ENCODE measurements around the gene LZTS2.
A peak's percentile ranks its signal among the peaks of the same experiment; 100 is the strongest.

LZTS2 gene

GRCh38 chr10:101035916-101036702, 36.5 kb downstream of the LZTS2 start:
- Histone ChIP-seq H3K4me1 (ENCODE audit: control insufficient read depth, insufficient read depth, low read length) (peaks cover 20% of the 10 kb centered on the region), H3K27me3 (ENCODE audit: control insufficient read depth, insufficient read depth, low read length) (no peaks in the 10 kb centered on the region), H3K9me3 (ENCODE audit: control insufficient read depth, low read length) (no peaks in the 10 kb centered on the region), H3K4me3 (ENCODE audit: low read length) (no peak overlapping the region), H3K36me3 (ENCODE audit: control insufficient read depth, insufficient read depth, low read length) (peaks cover 4% of the 10 kb centered on the region), H3K9ac (ENCODE audit: low read length) (no peak overlapping the region)

- Histone ChIP-seq H3K4me3 (ENCODE audit: low read length) (no peak overlapping the region), H3K4me1 (ENCODE audit: control insufficient read depth, insufficient read depth, low read length) (peaks cover 22% of the 10 kb centered on the region), H3K27me3 (ENCODE audit: control insufficient read depth, insufficient read depth, low read length) (no peaks in the 10 kb centered on the region), H3K9ac (ENCODE audit: low read length) (no peak overlapping the region), H3K36me3 (ENCODE audit: control insufficient read depth, insufficient read depth, low read length) (peaks cover 4% of the 10 kb centered on the region), H3K9me3 (ENCODE audit: control insufficient read depth, low read length) (no peaks in the 10 kb centered on the region)
These were observed 37.1 kb downstream of the LZTS2 start for GRCh38 chr10:101036726-101037125.

GRCh38 chr10:101038484-101038883, 38.9 kb downstream of the LZTS2 start:
- no peaks in the 10 kb centered on the region for H3K9me3 ChIP-seq (ENCODE audit: control insufficient read depth, low read length)
- peaks cover 23% of the 10 kb centered on the region for H3K4me1 ChIP-seq (ENCODE audit: control insufficient read depth, insufficient read depth, low read length)
- H3K36me3 ChIP-seq (ENCODE audit: control insufficient read depth, insufficient read depth, low read length), result peaks cover 4% of the 10 kb centered on the region
- H3K27me3 ChIP-seq (ENCODE audit: control insufficient read depth, insufficient read depth, low read length), result no peaks in the 10 kb centered on the region
- no peak overlapping the region for H3K9ac ChIP-seq (ENCODE audit: low read length)
- no peak overlapping the region for H3K4me3 ChIP-seq (ENCODE audit: low read length)

- H3K9ac ChIP-seq (ENCODE audit: low read length), result no peak overlapping the region
- H3K9me3 ChIP-seq (ENCODE audit: control insufficient read depth, low read length), result no peaks in the 10 kb centered on the region
- no peak overlapping the region for H3K4me3 ChIP-seq (ENCODE audit: low read length)
- no peaks in the 10 kb centered on the region for H3K27me3 ChIP-seq (ENCODE audit: control insufficient read depth, insufficient read depth, low read length)
- peaks cover 4% of the 10 kb centered on the region for H3K36me3 ChIP-seq (ENCODE audit: control insufficient read depth, insufficient read depth, low read length)
- peaks cover 24% of the 10 kb centered on the region for H3K4me1 ChIP-seq (ENCODE audit: control insufficient read depth, insufficient read depth, low read length)
These were observed 40.5 kb downstream of the LZTS2 start for GRCh38 chr10:101040061-101040460.

GRCh38 chr10:101040851-101041250, 41.2 kb downstream of the LZTS2 start:
- Histone ChIP-seq H3K27me3 (ENCODE audit: control insufficient read depth, insufficient read depth, low read length) (no peaks in the 10 kb centered on the region), H3K9me3 (ENCODE audit: control insufficient read depth, low read length) (no peaks in the 10 kb centered on the region), H3K4me1 (ENCODE audit: control insufficient read depth, insufficient read depth, low read length) (peaks cover 24% of the 10 kb centered on the region), H3K4me3 (ENCODE audit: low read length) (no peak overlapping the region), H3K9ac (ENCODE audit: low read length) (no peak overlapping the region), H3K36me3 (ENCODE audit: control insufficient read depth, insufficient read depth, low read length) (peaks cover 4% of the 10 kb centered on the region)

- H3K9ac ChIP-seq (ENCODE audit: low read length), result no peak overlapping the region
- H3K4me1 ChIP-seq (ENCODE audit: control insufficient read depth, insufficient read depth, low read length), result peaks cover 24% of the 10 kb centered on the region
- H3K9me3 ChIP-seq (ENCODE audit: control insufficient read depth, low read length), result no peaks in the 10 kb centered on the region
- H3K27me3 ChIP-seq (ENCODE audit: control insufficient read depth, insufficient read depth, low read length), result no peaks in the 10 kb centered on the region
- peaks cover 4% of the 10 kb centered on the region for H3K36me3 ChIP-seq (ENCODE audit: control insufficient read depth, insufficient read depth, low read length)
- H3K4me3 ChIP-seq (ENCODE audit: low read length), result no peak overlapping the region
These were observed 41.7 kb downstream of the LZTS2 start for GRCh38 chr10:101041252-101041761.

- H3K36me3 ChIP-seq (ENCODE audit: control insufficient read depth, insufficient read depth, low read length), result peaks cover 4% of the 10 kb centered on the region
- no peaks in the 10 kb centered on the region for H3K9me3 ChIP-seq (ENCODE audit: control insufficient read depth, low read length)
- H3K9ac ChIP-seq (ENCODE audit: low read length), result peak overlapping the region; percentile 85
- peak overlapping the region; percentile 61 for H3K4me3 ChIP-seq (ENCODE audit: low read length)
- H3K27me3 ChIP-seq (ENCODE audit: control insufficient read depth, insufficient read depth, low read length), result peaks cover 7% of the 10 kb centered on the region
- peaks cover 24% of the 10 kb centered on the region for H3K4me1 ChIP-seq (ENCODE audit: control insufficient read depth, insufficient read depth, low read length)
These were observed 42.5 kb downstream of the LZTS2 start for GRCh38 chr10:101042118-101042517.

GRCh38 chr10:101042667-101043362, 43.2 kb downstream of the LZTS2 start:
- Histone ChIP-seq H3K9me3 (ENCODE audit: control insufficient read depth, low read length) (no peaks in the 10 kb centered on the region), H3K27me3 (ENCODE audit: control insufficient read depth, insufficient read depth, low read length) (peaks cover 14% of the 10 kb centered on the region), H3K4me1 (ENCODE audit: control insufficient read depth, insufficient read depth, low read length) (peaks cover 24% of the 10 kb centered on the region), H3K36me3 (ENCODE audit: control insufficient read depth, insufficient read depth, low read length) (no peaks in the 10 kb centered on the region), H3K9ac (ENCODE audit: low read length) (peak overlapping the region; percentile 85), H3K4me3 (ENCODE audit: low read length) (peak overlapping the region; percentile 61)

GRCh38 chr10:101043363-101043707, 43.7 kb downstream of the LZTS2 start:
- Histone ChIP-seq H3K4me3 (ENCODE audit: low read length) (peak overlapping the region; percentile 61), H3K36me3 (ENCODE audit: control insufficient read depth, insufficient read depth, low read length) (no peaks in the 10 kb centered on the region), H3K9ac (ENCODE audit: low read length) (peak overlapping the region; percentile 85), H3K27me3 (ENCODE audit: control insufficient read depth, insufficient read depth, low read length) (peaks cover 20% of the 10 kb centered on the region), H3K9me3 (ENCODE audit: control insufficient read depth, low read length) (no peaks in the 10 kb centered on the region), H3K4me1 (ENCODE audit: control insufficient read depth, insufficient read depth, low read length) (peaks cover 27% of the 10 kb centered on the region)

- Histone ChIP-seq H3K9ac (ENCODE audit: low read length) (no peak overlapping the region), H3K9me3 (ENCODE audit: control insufficient read depth, low read length) (no peaks in the 10 kb centered on the region)
These were observed 44.5 kb downstream of the LZTS2 start for GRCh38 chr10:101044117-101044516.

GRCh38 chr10:101046332-101047238, 47.0 kb downstream of the LZTS2 start:
- H3K4me1 ChIP-seq (ENCODE audit: control insufficient read depth, insufficient read depth, low read length), result peaks cover 31% of the 10 kb centered on the region
- no peaks in the 10 kb centered on the region for H3K9me3 ChIP-seq (ENCODE audit: control insufficient read depth, low read length)
- H3K36me3 ChIP-seq (ENCODE audit: control insufficient read depth, insufficient read depth, low read length), result no peaks in the 10 kb centered on the region
- H3K27me3 ChIP-seq (ENCODE audit: control insufficient read depth, insufficient read depth, low read length), result peaks cover 49% of the 10 kb centered on the region
- no peak overlapping the region for H3K4me3 ChIP-seq (ENCODE audit: low read length)
- H3K9ac ChIP-seq (ENCODE audit: low read length), result no peak overlapping the region

More at GRCh38 chr10:101044117-101044516, 44.5 kb downstream of the LZTS2 start:
- H3K27me3 ChIP-seq (ENCODE audit: control insufficient read depth, insufficient read depth, low read length), result peaks cover 27% of the 10 kb centered on the region
- no peak overlapping the region for H3K4me3 ChIP-seq (ENCODE audit: low read length)
- H3K36me3 ChIP-seq (ENCODE audit: control insufficient read depth, insufficient read depth, low read length), result no peaks in the 10 kb centered on the region
- peaks cover 32% of the 10 kb centered on the region for H3K4me1 ChIP-seq (ENCODE audit: control insufficient read depth, insufficient read depth, low read length)

All from mucosa of stomach (tissue), 1 donor.